NCI-H510A (cell line): ENCODE results near the gene OTOG.

ENCODE experiments used
- DNase-seq: peaks from one replicate; lab custom pipeline; 2025; lab: John Stamatoyannopoulos, UW

Gene OTOG

GRCh38 chr11:17519061-17519885 is 27.8 kb upstream of the OTOG start:
- DNase-seq = no peak

GRCh38 chr11:17521106-17521900 is 25.8 kb upstream of the OTOG start:
- no peak for DNase-seq

GRCh38 chr11:17522655-17523054 is 24.4 kb upstream of the OTOG start:
- DNase-seq = no peak

GRCh38 chr11:17524221-17524620 is 22.8 kb upstream of the OTOG start:
- no peak for DNase-seq

- DNase-seq = no peak
Measured at GRCh38 chr11:17525570-17525969, 21.5 kb upstream of the OTOG start.

GRCh38 chr11:17526326-17526725 is 20.7 kb upstream of the OTOG start:
- no peak for DNase-seq

GRCh38 chr11:17526931-17527627 is 20.0 kb upstream of the OTOG start:
- no peak for DNase-seq

- DNase-seq = no peak
Measured at GRCh38 chr11:17527628-17527995, 19.4 kb upstream of the OTOG start.

- DNase-seq = peak; percentile 24
Measured at GRCh38 chr11:17528181-17528691, 18.8 kb upstream of the OTOG start.

- DNase-seq = no peak
Measured at GRCh38 chr11:17528906-17529843, 17.9 kb upstream of the OTOG start.

- no peak for DNase-seq
Measured at GRCh38 chr11:17529844-17530185, 17.2 kb upstream of the OTOG start.

GRCh38 chr11:17531071-17531600 is 15.9 kb upstream of the OTOG start:
- DNase-seq = peak; percentile 75

- DNase-seq = no peak
Measured at GRCh38 chr11:17531636-17532113, 15.4 kb upstream of the OTOG start.

- no peak for DNase-seq
Measured at GRCh38 chr11:17532784-17533183, 14.3 kb upstream of the OTOG start.

- no peak for DNase-seq
Measured at GRCh38 chr11:17533341-17533740, 13.7 kb upstream of the OTOG start.

- DNase-seq = no peak
Measured at GRCh38 chr11:17533778-17534415, 13.2 kb upstream of the OTOG start.

GRCh38 chr11:17535488-17535887 is 11.6 kb upstream of the OTOG start:
- no peak for DNase-seq

GRCh38 chr11:17537261-17537660 is 9.8 kb upstream of the OTOG start:
- no peak for DNase-seq

GRCh38 chr11:17538054-17538453 is 9.0 kb upstream of the OTOG start:
- DNase-seq = no peak

GRCh38 chr11:17538731-17539130 is 8.3 kb upstream of the OTOG start:
- no peak for DNase-seq

- no peak for DNase-seq
Measured at GRCh38 chr11:17540807-17541206, 6.3 kb upstream of the OTOG start.
